H1 (cell line): ENCODE results near the gene TGM6. TPM values are rescaled to one million over a fixed set of nuclear protein-coding genes. Genes with fewer than 3 reads are reported as not detected.

Experiments
- CTCF ChIA-PET: fragments of 300-600 bp; sonication (Branson Sonifier 250); formaldehyde crosslinking; loops from one replicate; lab custom pipeline; 2021; ENCODE audit not compliant: partially characterized antibody; lab: Charles Lee
- POLR2A ChIA-PET: fragments of 300-600 bp; sonication (Branson Sonifier 250); formaldehyde crosslinking; loops from one replicate; lab custom pipeline; 2021; ENCODE audit warnings: inconsistent platforms; ENCODE audit not compliant: partially characterized antibody; lab: Charles Lee
- DNase-seq, 2 experiments: peaks; one replicate each; pipeline versions ENCODE4 v3.0.0 to v3.0.0-alpha.2; 2010 to 2022; ENCODE audit warnings: low spot score in 2 of 2, low read depth in 1 of 2, mixed read lengths in 1 of 2
- FAIRE-seq: peaks from 2 replicates; lab custom pipeline; 2011; peaks lifted over from hg19 to GRCh38; lab: Jason Lieb, UNC
- H2AFZ ChIP-seq: 2 replicates; pipeline ENCODE4 v1.8.1; 2012; ENCODE audit warnings: low read length, inconsistent platforms
- H2AK5ac ChIP-seq: 2 replicates; pipeline ENCODE4 v1.6.1; 2013; ENCODE audit warnings: low read depth, low read length
- H2BK120ac ChIP-seq: replicated peaks from 2 replicates; pipeline ENCODE3; 2013; ENCODE audit warnings: low read depth, low read length, inconsistent platforms
- H2BK12ac ChIP-seq: 2 replicates; pipeline ENCODE4 v1.6.1; 2013; ENCODE audit warnings: low read depth, low read length
- H2BK15ac ChIP-seq: 2 replicates; pipeline ENCODE4 v1.6.1; 2013; ENCODE audit warnings: low read length
- H2BK20ac ChIP-seq: 2 replicates; pipeline ENCODE4 v1.6.1; 2013; ENCODE audit warnings: low read length
- H2BK5ac ChIP-seq: 2 replicates; pipeline ENCODE4 v1.6.1; 2013; ENCODE audit warnings: low read depth, low read length
- H3K14ac ChIP-seq: 2 replicates; pipeline ENCODE4 v1.6.1; 2013; ENCODE audit warnings: inconsistent platforms; ENCODE audit not compliant: insufficient read length
- H3K18ac ChIP-seq: 2 replicates; pipeline ENCODE4 v1.6.1; 2013; ENCODE audit warnings: low read length; ENCODE audit errors: extremely low read depth
- H3K23ac ChIP-seq: 2 replicates; pipeline ENCODE4 v1.6.1; 2013; ENCODE audit warnings: inconsistent platforms; ENCODE audit not compliant: insufficient read length
- H3K23me2 ChIP-seq: 2 replicates; pipeline ENCODE4 v1.6.1; 2013; ENCODE audit warnings: low read depth, low read length
- H3K27ac ChIP-seq: 2 replicates; pipeline ENCODE4 v1.6.1; 2011; ENCODE audit warnings: low read depth, low read length, inconsistent platforms
- H3K27me3 ChIP-seq, 4 experiments: replicated peaks in 1 of 4; 1 replicate in 1 of 4; 2 replicates in 3 of 4; pipeline versions ENCODE4 v1.6.1 to v1.8.1; 2011 to 2013; ENCODE audit warnings: low read length in 3 of 4, mild to moderate bottlenecking in 3 of 4, inconsistent platforms in 2 of 4, mixed read lengths in 2 of 4, moderate library complexity in 1 of 4; ENCODE audit not compliant: control insufficient read depth in 3 of 4, insufficient read depth in 3 of 4; ENCODE audit errors: extremely low read depth in 1 of 4
- H3K36me3 ChIP-seq, 4 experiments: 2 replicates each; pipeline versions ENCODE4 v1.6.1 to v1.8.1; 2011 to 2013; ENCODE audit warnings: mild to moderate bottlenecking in 4 of 4, low read length in 3 of 4, moderate library complexity in 2 of 4, control low read depth in 1 of 4, inconsistent platforms in 1 of 4; ENCODE audit not compliant: insufficient read depth in 4 of 4, control insufficient read depth in 2 of 4
- H3K4ac ChIP-seq: replicated peaks from 2 replicates; pipeline ENCODE3; 2013; ENCODE audit warnings: low read length, low read depth, mixed read lengths, inconsistent platforms; ENCODE audit not compliant: insufficient read length
- H3K4me1 ChIP-seq, 4 experiments: replicated peaks in 1 of 4; 1 replicate in 1 of 4; 2 replicates in 3 of 4; pipeline versions ENCODE4 v1.6.1 to v1.8.1; 2011 to 2013; ENCODE audit warnings: low read length in 3 of 4, inconsistent platforms in 2 of 4, mixed read lengths in 1 of 4; ENCODE audit not compliant: insufficient read depth in 4 of 4, control insufficient read depth in 3 of 4
- H3K4me2 ChIP-seq, 2 experiments: 2 replicates each; pipeline versions ENCODE4 v1.6.1 to v1.8.1; 2011 to 2013; ENCODE audit warnings: low read depth in 2 of 2, low read length in 2 of 2, control low read depth in 1 of 2, inconsistent platforms in 1 of 2, mild to moderate bottlenecking in 1 of 2; ENCODE audit not compliant: insufficient read depth in 1 of 2
- H3K4me3 ChIP-seq, 4 experiments: fragments of 200-600, 300-600 bp in 1 of 4; sonication (generic), shearing (Covaris generic), sonication (Bioruptor Twin) in 1 of 4; 2 replicates each; pipeline versions ENCODE4 v1.5.1 to v1.8.1; 2011 to 2016; ENCODE audit warnings: low read length in 4 of 4, low read depth in 3 of 4, control low read depth in 2 of 4, inconsistent platforms in 2 of 4, mild to moderate bottlenecking in 2 of 4, mixed read lengths in 1 of 4, moderate library complexity in 1 of 4; ENCODE audit not compliant: insufficient read depth in 2 of 4; ENCODE audit errors: extremely low read depth in 1 of 4
- H3K56ac ChIP-seq: replicated peaks from 2 replicates; pipeline ENCODE3; 2013; ENCODE audit warnings: low read depth, mild to moderate bottlenecking, mixed read lengths, low read length, inconsistent platforms; ENCODE audit not compliant: insufficient read length
- H3K79me1 ChIP-seq: 2 replicates; pipeline ENCODE4 v1.6.1; 2013; ENCODE audit warnings: low read depth, low read length, control low read depth
- H3K79me2 ChIP-seq, 2 experiments: 2 replicates each; pipeline versions ENCODE4 v1.6.1 to v1.8.1; 2012 to 2013; ENCODE audit warnings: low read length in 2 of 2, mild to moderate bottlenecking in 2 of 2, inconsistent platforms in 1 of 2; ENCODE audit not compliant: insufficient read depth in 2 of 2, control insufficient read depth in 1 of 2
- H3K9ac ChIP-seq, 4 experiments: replicated peaks in 1 of 4; 1 replicate in 1 of 4; 2 replicates in 3 of 4; pipeline versions ENCODE4 v1.6.1 to v1.8.1; 2011 to 2013; ENCODE audit warnings: low read depth in 3 of 4, low read length in 3 of 4, control low read depth in 2 of 4, mild to moderate bottlenecking in 2 of 4, moderate library complexity in 2 of 4, inconsistent platforms in 1 of 4; ENCODE audit errors: extremely low read depth in 1 of 4
- H3K9me3 ChIP-seq, 2 experiments: 2 replicates each; pipeline versions ENCODE4 v1.6.1 to v1.8.1; 2012 to 2013; ENCODE audit warnings: mild to moderate bottlenecking in 2 of 2, moderate library complexity in 2 of 2, control low read depth in 1 of 2, inconsistent platforms in 1 of 2, low read depth in 1 of 2, low read length in 1 of 2, mixed read lengths in 1 of 2; ENCODE audit not compliant: insufficient read depth in 2 of 2
- H4K20me1 ChIP-seq, 2 experiments: replicated peaks in 1 of 2; 2 replicates each; pipeline versions ENCODE3 to v1.8.1; 2011 to 2013; ENCODE audit warnings: inconsistent platforms in 2 of 2, low read length in 2 of 2, mild to moderate bottlenecking in 1 of 2; ENCODE audit not compliant: insufficient read depth in 2 of 2, control insufficient read depth in 1 of 2
- H4K5ac ChIP-seq: 2 replicates; pipeline ENCODE4 v1.6.1; 2013; ENCODE audit warnings: low read length, low read depth, mixed read lengths, inconsistent platforms; ENCODE audit not compliant: insufficient read length
- H4K8ac ChIP-seq: 2 replicates; pipeline ENCODE4 v1.8.0; 2013; ENCODE audit warnings: mild to moderate bottlenecking, moderate library complexity, low read length, inconsistent platforms; ENCODE audit not compliant: insufficient read depth; ENCODE audit errors: extremely low read depth
- H4K91ac ChIP-seq: replicated peaks from 2 replicates; pipeline ENCODE3; 2013; ENCODE audit warnings: low read length, mixed read lengths, inconsistent platforms; ENCODE audit not compliant: insufficient read length
- CREB1 ChIP-seq: IDR thresholded peaks from 2 replicates; pipeline ENCODE4 v1.6.1; 2012; ENCODE audit warnings: inconsistent platforms
- FOSL1 ChIP-seq: IDR thresholded peaks from 2 replicates; pipeline ENCODE4 v1.6.1; 2011; ENCODE audit warnings: mild to moderate bottlenecking, low read depth, low read length, moderate library complexity; ENCODE audit not compliant: insufficient read depth
- HDAC2 ChIP-seq, 2 experiments: fragments of 300-600 bp in 1 of 2; sonication (generic) in 1 of 2; IDR thresholded peaks; 2 replicates each; pipeline ENCODE4 v1.6.1; 2011 to 2012; ENCODE audit warnings: low read depth in 2 of 2, low read length in 2 of 2, mild to moderate bottlenecking in 2 of 2, moderate library complexity in 2 of 2, borderline replicate concordance in 1 of 2, inconsistent platforms in 1 of 2
- HDAC6 ChIP-seq: IDR thresholded peaks from one replicate; pipeline ENCODE4 v1.7.1; 2012; ENCODE audit warnings: low read depth, mild to moderate bottlenecking, inconsistent platforms, low read length, moderate library complexity
- KDM4A ChIP-seq: IDR thresholded peaks from one replicate; pipeline ENCODE4 v1.7.1; 2012; ENCODE audit warnings: low read depth, mild to moderate bottlenecking, moderate library complexity, low read length, inconsistent platforms; ENCODE audit not compliant: severe bottlenecking
- POLR2A ChIP-seq, 2 experiments: IDR thresholded peaks; 1 replicate in 1 of 2; 2 replicates in 1 of 2; pipeline ENCODE4 v1.6.1; 2011; ENCODE audit warnings: low read depth in 2 of 2, low read length in 2 of 2, mild to moderate bottlenecking in 2 of 2; ENCODE audit errors: control extremely low read depth in 1 of 2
- SRF ChIP-seq: IDR thresholded peaks from 2 replicates; pipeline ENCODE4 v1.6.1; 2011; ENCODE audit warnings: mild to moderate bottlenecking, low read depth, low read length, moderate library complexity
- SUZ12 ChIP-seq: fragments of 200-600 bp; sonication (generic); IDR thresholded peaks from 2 replicates; pipeline ENCODE4 v1.6.1; 2012; ENCODE audit warnings: mild to moderate bottlenecking, inconsistent platforms, low read length, moderate library complexity, mixed read lengths
- USF2 ChIP-seq: IDR thresholded peaks from 2 replicates; pipeline ENCODE4 v1.6.1; 2011; ENCODE audit warnings: low read length, improper control_type of control experiment
- YY1 ChIP-seq: IDR thresholded peaks from 2 replicates; pipeline ENCODE4 v1.6.1; 2011; ENCODE audit warnings: low read depth, mild to moderate bottlenecking, low read length
- ZNF274 ChIP-seq: IDR thresholded peaks from 2 replicates; pipeline ENCODE4 v1.7.0; 2012; ENCODE audit warnings: low read length, borderline replicate concordance; ENCODE audit errors: extremely low read depth
- WGBS, 2 experiments: shearing (Covaris generic) in 1 of 2; methylation state at CpG; one replicate each; pipeline versions ENCODE4 v1.1.6 to v1.1.7; 2013 to 2015; ENCODE audit warnings: low lambda C conversion rate in 2 of 2, mixed read lengths in 2 of 2, inconsistent platforms in 1 of 2, low coverage in 1 of 2, missing lambda C conversion rate in 1 of 2; ENCODE audit not compliant: insufficient replicate concordance in 2 of 2, insufficient coverage in 1 of 2, insufficient read length in 1 of 2; ENCODE audit errors: extremely low coverage in 1 of 2, missing lambda C conversion rate in 1 of 2; 5-methylcytosine and 5-hydroxymethylcytosine counted together
- polyA plus RNA-seq, 7 experiments: library from polyadenylated mRNA; depleted of rRNA in 3 of 7; stranded (reverse) in 5 of 7; unstranded in 2 of 7; fragments of >200 nt in 5 of 7; fragments of 200-250 nt in 2 of 7; gene quantifications; 1 replicate in 5 of 7; 2 replicates in 1 of 7; 4 replicates in 1 of 7; pipeline versions ENCODE4 v1.2.1 to v1.2.3, GENCODE V29; 2011 to 2013; ENCODE audit warnings: missing spikeins in 2 of 7, mixed read lengths in 2 of 7
- total RNA-seq: library from RNA; stranded (reverse); fragmentation: NEBNext Ultra II Directional; extraction: Animal tissue kit (Norgen Biotek cat#: 25700); gene quantifications from 2 replicates; pipeline ENCODE4 v1.2.1, GENCODE V29; 2021
- TF ChIP-seq, protein P1 (sequence below): IDR thresholded peaks from 2 replicates; pipeline ENCODE4 v1.6.1; 2012; ENCODE audit warnings: low read length, inconsistent platforms

Gene TGM6
- total and polyA plus RNA-seq, 2 of the 8 experiments (the other 6 are each of a cell fraction or from before 2014, with no cell fraction given), result 0.03 TPM; not detected in 1

GRCh38 chr20:2363187-2363586 is 17.5 kb upstream of the TGM6 start:
- WGBS, 2 experiments, result 81% methylated on average over 2 of the region's 2 CpGs; no CpG with 5 or more reads in 1 of the 2 experiments
- Histone ChIP-seq H2AK5ac (no peak overlapping the region), H3K4me3 (no peak overlapping the region), H3K27ac (no peak overlapping the region), H3K56ac (no peak overlapping the region), H3K14ac (no peak overlapping the region), H3K9ac (no peak overlapping the region), H2BK15ac (no peak overlapping the region), H3K4ac (no peak overlapping the region), H3K23ac (no peak overlapping the region), H3K27me3 (no peaks in the 10 kb centered on the region), H4K20me1 (no peaks in the 10 kb centered on the region), H2AFZ (no peak overlapping the region), H3K18ac (no peak overlapping the region), H2BK5ac (no peak overlapping the region), H2BK12ac (no peak overlapping the region), H3K23me2 (peaks cover 2% of the 10 kb centered on the region; the same call in 1 of the 2 replicates), H4K91ac (no peak overlapping the region), H3K79me2 (no peaks in the 10 kb centered on the region), H3K79me1 (no peaks in the 10 kb centered on the region), H3K9me3 (no peaks in the 10 kb centered on the region), H2BK20ac (no peak overlapping the region), H4K5ac (no peak overlapping the region), H3K4me2 (no peak overlapping the region), H3K36me3 (no peaks in the 10 kb centered on the region), H2BK120ac (no peak overlapping the region), H4K8ac (no peak overlapping the region), H3K4me1 (no peaks in the 10 kb centered on the region)
- no peak for TF ChIP-seq POLR2A (IDR thresholded peaks at IDR 0.05; ENCODE audit: control extremely low read depth in 1 of 2, low read depth in 2 of 2, low read length in 2 of 2)
- no peak for TF ChIP-seq HDAC2 (IDR thresholded peaks at IDR 0.05; ENCODE audit: borderline replicate concordance in 1 of 2, low read depth in 2 of 2, low read length in 2 of 2)
- TF ChIP-seq, protein P1, sequence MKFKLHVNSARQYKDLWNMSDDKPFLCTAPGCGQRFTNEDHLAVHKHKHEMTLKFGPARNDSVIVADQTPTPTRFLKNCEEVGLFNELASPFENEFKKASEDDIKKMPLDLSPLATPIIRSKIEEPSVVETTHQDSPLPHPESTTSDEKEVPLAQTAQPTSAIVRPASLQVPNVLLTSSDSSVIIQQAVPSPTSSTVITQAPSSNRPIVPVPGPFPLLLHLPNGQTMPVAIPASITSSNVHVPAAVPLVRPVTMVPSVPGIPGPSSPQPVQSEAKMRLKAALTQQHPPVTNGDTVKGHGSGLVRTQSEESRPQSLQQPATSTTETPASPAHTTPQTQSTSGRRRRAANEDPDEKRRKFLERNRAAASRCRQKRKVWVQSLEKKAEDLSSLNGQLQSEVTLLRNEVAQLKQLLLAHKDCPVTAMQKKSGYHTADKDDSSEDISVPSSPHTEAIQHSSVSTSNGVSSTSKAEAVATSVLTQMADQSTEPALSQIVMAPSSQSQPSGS, result no peak
- no peak for TF ChIP-seq SRF
- no peak for TF ChIP-seq YY1
- no peak for TF ChIP-seq ZNF274
- no peak for TF ChIP-seq KDM4A
- no peak for TF ChIP-seq HDAC6
- TF ChIP-seq SUZ12, result no peak
- no peak for TF ChIP-seq FOSL1
- TF ChIP-seq USF2, result no peak
- no peak for TF ChIP-seq CREB1
- ChIA-PET POLR2A (interaction anchor here (1.1 kb wide), 1 partner anchor 9 kb away, joined by 3 read pairs; no protein-coding TSS in a partner anchor), CTCF (interaction anchor here (0.8 to 1.7 kb wide), 9 partner anchors 15 to 126 kb away, joined by 3 to 5 read pairs (median 3); no protein-coding TSS in a partner anchor)
- FAIRE-seq, result no peak
- no peak for DNase-seq
